Spinal cord (tissue), 10 donors: ENCODE measurements around the gene SYTL4. TPM values are rescaled to one million over a fixed set of nuclear protein-coding genes. Genes with fewer than 3 reads are reported as not detected.
A peak's percentile ranks its signal among the peaks of the same experiment; 100 is the strongest.

ENCODE experiments used
- DNase-seq, 6 donors: peaks; one replicate each; pipeline versions ENCODE4 v3.0.0 to v3.0.0-alpha.2; 2013 to 2015; ENCODE audit warnings: low spot score in 6 of 6, low read depth in 4 of 6
- H3K27ac ChIP-seq: one replicate; pipeline ENCODE4 v1.5.1; 2013; ENCODE audit warnings: low read depth, low read length, control low read depth
- H3K27me3 ChIP-seq: one replicate; pipeline ENCODE4 v1.6.1; 2013; ENCODE audit warnings: low read length; ENCODE audit not compliant: control insufficient read depth, insufficient read depth
- H3K36me3 ChIP-seq: one replicate; pipeline ENCODE4 v1.6.1; 2013; ENCODE audit warnings: low read length; ENCODE audit not compliant: control insufficient read depth, insufficient read depth
- H3K4me1 ChIP-seq: one replicate; pipeline ENCODE4 v1.6.1; 2013; ENCODE audit warnings: low read length; ENCODE audit not compliant: control insufficient read depth, insufficient read depth
- H3K4me3 ChIP-seq: one replicate; pipeline ENCODE4 v1.5.1; 2013; ENCODE audit warnings: low read depth, low read length, control low read depth
- H3K9me3 ChIP-seq: one replicate; pipeline ENCODE4 v1.6.1; 2013; ENCODE audit warnings: low read length; ENCODE audit not compliant: control insufficient read depth, insufficient read depth
- WGBS: methylation state at CpG from one replicate; pipeline ENCODE4 v1.1.5; 2013; ENCODE audit warnings: missing lambda C conversion rate; ENCODE audit not compliant: insufficient coverage; 5-methylcytosine and 5-hydroxymethylcytosine counted together
- polyA plus RNA-seq, 2 donors: library from polyadenylated mRNA; unstranded; fragments of 120-200 nt; gene quantifications; one replicate each; pipeline ENCODE4 v1.2.1, GENCODE V29; 2013; ENCODE audit not compliant: insufficient read length in 2 of 2
- total RNA-seq, 2 donors: library from RNA; depleted of rRNA in 1 of 2; stranded (reverse); fragments of 120-200 nt in 1 of 2; fragments of >200 nt in 1 of 2; gene quantifications; one replicate each; pipeline versions ENCODE4 v1.2.3 to v1.2.4, GENCODE V29; 2013 to 2014
- donor health status: healthy.

The SYTL4 gene
- total and polyA plus RNA-seq, 4 donors: 6.7 to 33.7 (median 9.1) TPM

- WGBS: no CpG with 5 or more reads among the region's 3 CpGs
- H3K9me3 ChIP-seq: no peaks in the 10 kb centered on the region
- H3K36me3 ChIP-seq: no peaks in the 10 kb centered on the region
- peaks cover 9% of the 10 kb centered on the region for H3K27me3 ChIP-seq
- no peak for DNase-seq
- H3K27ac ChIP-seq: no peak overlapping the region
- no peaks in the 10 kb centered on the region for H3K4me1 ChIP-seq
- H3K4me3 ChIP-seq: no peak overlapping the region
Observed at GRCh38 chrX:100696699-100697351, 35.1 kb downstream of the SYTL4 start.

GRCh38 chrX:100695991-100696390, 35.9 kb downstream of the SYTL4 start:
- no peaks in the 10 kb centered on the region for H3K9me3 ChIP-seq
- H3K4me3 ChIP-seq: no peak overlapping the region
- H3K27ac ChIP-seq: no peak overlapping the region
- H3K27me3 ChIP-seq: peaks cover 4% of the 10 kb centered on the region
- no peak for DNase-seq
- H3K4me1 ChIP-seq: no peaks in the 10 kb centered on the region
- no CpG with 5 or more reads among the region's 4 CpGs for WGBS
- H3K36me3 ChIP-seq: no peaks in the 10 kb centered on the region

- WGBS: 100% methylated on average over 1 of the region's 2 CpGs
- Histone ChIP-seq H3K36me3 (no peaks in the 10 kb centered on the region), H3K27ac (no peak overlapping the region)
Observed at GRCh38 chrX:100695302-100695701, 36.6 kb downstream of the SYTL4 start.

GRCh38 chrX:100687546-100687945, 44.4 kb downstream of the SYTL4 start:
- no peaks in the 10 kb centered on the region for H3K9me3 ChIP-seq
- no peaks in the 10 kb centered on the region for H3K36me3 ChIP-seq
- H3K27me3 ChIP-seq: no peaks in the 10 kb centered on the region
- no peak overlapping the region for H3K27ac ChIP-seq
- no peak overlapping the region for H3K4me3 ChIP-seq
- no peaks in the 10 kb centered on the region for H3K4me1 ChIP-seq
- WGBS: no CpG with 5 or more reads among the region's 2 CpGs
- no peak for DNase-seq

More at GRCh38 chrX:100695302-100695701, 36.6 kb downstream of the SYTL4 start:
- no peaks in the 10 kb centered on the region for H3K9me3 ChIP-seq
- no peak overlapping the region for H3K4me3 ChIP-seq
- DNase-seq: no peak
- H3K4me1 ChIP-seq: no peaks in the 10 kb centered on the region
- peaks cover 4% of the 10 kb centered on the region for H3K27me3 ChIP-seq

- DNase-seq: no peak
- 85% methylated on average over 6 of the region's 6 CpGs for WGBS
- H3K27me3 ChIP-seq: no peaks in the 10 kb centered on the region
Observed at GRCh38 chrX:100687128-100687527, 44.8 kb downstream of the SYTL4 start.

GRCh38 chrX:100685997-100686305, 46.0 kb downstream of the SYTL4 start:
- no peaks in the 10 kb centered on the region for H3K36me3 ChIP-seq
- no peak overlapping the region for H3K4me3 ChIP-seq
- no peak for DNase-seq
- H3K27ac ChIP-seq: no peak overlapping the region
- WGBS: 0% methylated on average over 1 of the region's 1 CpG
- H3K4me1 ChIP-seq: no peaks in the 10 kb centered on the region
- peaks cover 2% of the 10 kb centered on the region for H3K27me3 ChIP-seq
- H3K9me3 ChIP-seq: no peaks in the 10 kb centered on the region

More at GRCh38 chrX:100687128-100687527, 44.8 kb downstream of the SYTL4 start:
- H3K4me1 ChIP-seq: no peaks in the 10 kb centered on the region
- H3K27ac ChIP-seq: no peak overlapping the region
- no peaks in the 10 kb centered on the region for H3K9me3 ChIP-seq
- no peak overlapping the region for H3K4me3 ChIP-seq
- no peaks in the 10 kb centered on the region for H3K36me3 ChIP-seq

- no CpG with 5 or more reads among the region's 5 CpGs for WGBS
- no peak overlapping the region for H3K4me3 ChIP-seq
- no peaks in the 10 kb centered on the region for H3K4me1 ChIP-seq
- no peaks in the 10 kb centered on the region for H3K9me3 ChIP-seq
- H3K36me3 ChIP-seq: no peaks in the 10 kb centered on the region
- peaks cover 2% of the 10 kb centered on the region for H3K27me3 ChIP-seq
- DNase-seq: peak; percentile 29 to 93 (median 62)
- no peak overlapping the region for H3K27ac ChIP-seq
Observed at GRCh38 chrX:100685284-100685996, 46.5 kb downstream of the SYTL4 start.

- peaks cover 4% of the 10 kb centered on the region for H3K27me3 ChIP-seq
- no peaks in the 10 kb centered on the region for H3K9me3 ChIP-seq
- H3K4me3 ChIP-seq: no peak overlapping the region
- no peak overlapping the region for H3K27ac ChIP-seq
- whole genome bisulfite sequencing: no CpG with 5 or more reads among the region's 8 CpGs
- H3K36me3 ChIP-seq: no peaks in the 10 kb centered on the region
- no peak for DNase-seq
- no peaks in the 10 kb centered on the region for H3K4me1 ChIP-seq
Observed at GRCh38 chrX:100682939-100683338, 49.0 kb downstream of the SYTL4 start.

- H3K4me1 ChIP-seq: no peaks in the 10 kb centered on the region
- H3K9me3 ChIP-seq: no peaks in the 10 kb centered on the region
- H3K36me3 ChIP-seq: no peaks in the 10 kb centered on the region
- DNase-seq: no peak
- WGBS: no CpG with 5 or more reads among the region's 3 CpGs
- peaks cover 4% of the 10 kb centered on the region for H3K27me3 ChIP-seq
- H3K27ac ChIP-seq: no peak overlapping the region
- no peak overlapping the region for H3K4me3 ChIP-seq
Observed at GRCh38 chrX:100681599-100681998, 50.3 kb downstream of the SYTL4 start.

GRCh38 chrX:100680756-100681155, 51.2 kb downstream of the SYTL4 start:
- H3K27me3 ChIP-seq: peaks cover 4% of the 10 kb centered on the region
- 64% methylated on average over 1 of the region's 2 CpGs for WGBS

More at GRCh38 chrX:100680756-100681155, 51.2 kb downstream of the SYTL4 start:
- no peak overlapping the region for H3K27ac ChIP-seq
- no peaks in the 10 kb centered on the region for H3K4me1 ChIP-seq
- H3K9me3 ChIP-seq: no peaks in the 10 kb centered on the region
- H3K36me3 ChIP-seq: no peaks in the 10 kb centered on the region
- DNase-seq: no peak
- no peak overlapping the region for H3K4me3 ChIP-seq
